KMS-11 (cell line): ENCODE results near the gene CNGA4.

ENCODE experiments used
- H2AFZ ChIP-seq: fragments of 200-600 bp; sonication (generic); 2 replicates; pipeline ENCODE4 v1.6.1; 2016; ENCODE audit warnings: antibody characterized with exemption, mixed run types, low read depth
- H3K27ac ChIP-seq: fragments of 200-600 bp; sonication (generic); 2 replicates; pipeline ENCODE4 v1.6.1; 2016; ENCODE audit warnings: mild to moderate bottlenecking, mixed run types
- H3K27me3 ChIP-seq: fragments of 200-600 bp; sonication (generic); 2 replicates; pipeline ENCODE4 v1.6.1; 2017; ENCODE audit warnings: mild to moderate bottlenecking, low read depth, mixed run types, moderate library complexity; ENCODE audit not compliant: insufficient read depth
- H3K36me3 ChIP-seq: fragments of 200-600 bp; sonication (generic); 2 replicates; pipeline ENCODE4 v1.6.1; 2017; ENCODE audit warnings: mild to moderate bottlenecking, mixed run types; ENCODE audit not compliant: insufficient read depth
- H3K4me1 ChIP-seq: fragments of 200-600 bp; sonication (generic); 2 replicates; pipeline ENCODE4 v1.6.1; 2016; ENCODE audit warnings: mild to moderate bottlenecking, low read depth, mixed run types; ENCODE audit not compliant: poor library complexity, severe bottlenecking
- H3K4me2 ChIP-seq: fragments of 200-600 bp; sonication (generic); 2 replicates; pipeline ENCODE4 v1.7.0; 2016; ENCODE audit warnings: mild to moderate bottlenecking, mixed run types
- H3K4me3 ChIP-seq: fragments of 200-600 bp; sonication (generic); IDR thresholded peaks from 2 replicates; pipeline ENCODE4 v1.6.1; 2017; ENCODE audit warnings: low read depth, low read length, mixed read lengths; ENCODE audit not compliant: insufficient read depth
- H3K79me2 ChIP-seq: fragments of 200-600 bp; sonication (generic); 2 replicates; pipeline ENCODE4 v1.6.1; 2016; ENCODE audit warnings: low read depth, mixed run types; ENCODE audit not compliant: insufficient read depth
- H3K9ac ChIP-seq: fragments of 200-600 bp; sonication (generic); 2 replicates; pipeline ENCODE4 v1.6.1; 2016; ENCODE audit warnings: mild to moderate bottlenecking, mixed run types
- H4K20me1 ChIP-seq: fragments of 200-600 bp; sonication (generic); 2 replicates; pipeline ENCODE4 v1.6.1; 2016; ENCODE audit warnings: mild to moderate bottlenecking, mixed run types; ENCODE audit not compliant: insufficient read depth
- CTCF ChIP-seq: fragments of 200-600 bp; sonication (generic); conservative IDR thresholded peaks from 2 replicates; pipeline ENCODE4 v1.6.1; 2017; ENCODE audit warnings: low read depth, mild to moderate bottlenecking, antibody characterized with exemption, low read length, moderate library complexity, mixed read lengths

The CNGA4 gene

GRCh38 chr11:6283453-6284023 is 44.6 kb downstream of the CNGA4 start:
- no peaks in the 10 kb centered on the region for H4K20me1 ChIP-seq
- no peak overlapping the region for H3K4me2 ChIP-seq
- TF ChIP-seq CTCF: no peak
- no peak overlapping the region for H3K9ac ChIP-seq
- H3K79me2 ChIP-seq: no peaks in the 10 kb centered on the region
- no peaks in the 10 kb centered on the region for H3K4me1 ChIP-seq
- H3K27me3 ChIP-seq: no peaks in the 10 kb centered on the region
- H3K27ac ChIP-seq: no peak overlapping the region
- no peak overlapping the region for H2AFZ ChIP-seq
- H3K36me3 ChIP-seq: no peaks in the 10 kb centered on the region
- H3K4me3 ChIP-seq: no peak overlapping the region

GRCh38 chr11:6284250-6284649 is 45.4 kb downstream of the CNGA4 start:
- Histone ChIP-seq H3K79me2 (no peaks in the 10 kb centered on the region), H3K4me1 (no peaks in the 10 kb centered on the region), H4K20me1 (no peaks in the 10 kb centered on the region), H3K36me3 (no peaks in the 10 kb centered on the region), H3K4me2 (no peak overlapping the region), H3K4me3 (no peak overlapping the region), H2AFZ (no peak overlapping the region), H3K27ac (no peak overlapping the region), H3K9ac (no peak overlapping the region), H3K27me3 (no peaks in the 10 kb centered on the region)
- TF ChIP-seq CTCF: no peak

GRCh38 chr11:6285019-6285418 is 46.1 kb downstream of the CNGA4 start:
- Histone ChIP-seq H3K27me3 (no peaks in the 10 kb centered on the region), H3K79me2 (no peaks in the 10 kb centered on the region), H3K9ac (no peak overlapping the region), H3K4me3 (no peak overlapping the region), H3K4me1 (no peaks in the 10 kb centered on the region), H4K20me1 (no peaks in the 10 kb centered on the region), H3K27ac (no peak overlapping the region), H2AFZ (no peak overlapping the region), H3K36me3 (no peaks in the 10 kb centered on the region), H3K4me2 (no peak overlapping the region)
- TF ChIP-seq CTCF: no peak
